Activated T-cell treated with anti-CD3 and anti-CD28 coated beads for 1 hour (primary cell): ENCODE measurements around the gene AGPAT4.
"Not testable (repeated sequence)": the region's sequence is repeated elsewhere in the genome, so short reads cannot be mapped to it uniquely, and the experiment has no call there.

Experiments used
- DNase-seq: peaks from one replicate; pipeline ENCODE4 v3.0.0-alpha.2; 2020; ENCODE audit warnings: low read depth

The AGPAT4 gene

DNA sequence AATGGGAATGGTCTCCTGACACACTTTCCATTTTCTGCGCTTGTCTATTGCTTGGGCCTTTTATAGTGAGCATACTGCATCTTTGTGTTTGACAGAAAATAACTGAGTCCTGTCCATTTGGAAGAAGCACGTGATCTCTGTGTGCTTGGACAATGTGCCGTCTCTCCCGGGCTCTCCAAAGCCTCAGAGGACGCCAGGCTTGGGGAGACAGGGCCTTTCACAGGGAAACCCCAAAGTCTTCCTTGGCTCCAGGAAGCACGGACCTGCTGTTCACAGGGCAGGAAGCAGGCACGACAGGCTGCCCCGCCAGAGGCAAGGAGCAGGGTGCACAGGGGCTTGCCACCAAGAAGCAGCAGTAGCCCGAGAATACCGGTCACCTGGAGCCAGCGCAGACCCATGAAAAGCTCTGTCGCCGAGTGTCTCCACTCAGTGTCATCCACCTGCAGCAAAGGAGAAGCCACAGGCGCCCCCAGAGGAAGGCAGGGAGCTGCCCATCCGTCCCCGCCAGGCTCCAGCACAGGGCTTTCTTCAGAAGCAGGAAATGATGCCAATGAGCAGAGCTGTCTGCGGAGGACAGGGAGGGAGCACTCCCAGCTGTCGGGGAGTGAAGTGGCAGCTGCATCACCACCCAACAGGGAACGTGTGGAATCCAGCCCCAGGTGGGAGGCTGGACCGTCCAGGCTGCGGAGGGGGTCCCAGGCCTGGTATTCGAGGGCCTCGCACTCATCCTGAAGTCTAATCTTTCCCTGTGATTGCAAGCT is 135.1 kb downstream of the AGPAT4 start:
- DNase-seq: no peak

GRCh38 chr6:161137839-161138542 is 135.9 kb downstream of the AGPAT4 start:
- no peak for DNase-seq

DNA sequence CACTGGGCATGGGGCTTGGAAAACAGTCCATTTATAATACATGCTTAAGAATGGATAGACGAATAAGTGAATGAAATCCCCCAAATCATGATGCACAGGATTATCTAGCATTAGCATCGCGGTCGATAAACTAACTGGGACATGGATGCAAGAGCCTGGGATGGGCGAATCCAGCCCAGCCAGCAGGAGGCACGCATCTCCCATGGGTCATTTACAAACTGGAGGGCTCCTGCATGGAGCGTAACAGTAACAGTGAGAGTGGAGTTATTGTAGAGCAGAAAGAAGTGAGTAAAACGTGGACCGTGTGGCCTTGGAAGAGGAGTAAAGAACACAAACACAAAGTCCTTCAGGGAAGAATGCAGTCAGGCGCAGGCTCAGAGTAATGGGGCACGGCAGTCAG is 136.5 kb downstream of the AGPAT4 start:
- no peak for DNase-seq

GRCh38 chr6:161136655-161137054 is 137.2 kb downstream of the AGPAT4 start:
- DNase-seq: no peak

- DNase-seq: no peak
Observed at GRCh38 chr6:161135695-161136591, 137.9 kb downstream of the AGPAT4 start.

DNA sequence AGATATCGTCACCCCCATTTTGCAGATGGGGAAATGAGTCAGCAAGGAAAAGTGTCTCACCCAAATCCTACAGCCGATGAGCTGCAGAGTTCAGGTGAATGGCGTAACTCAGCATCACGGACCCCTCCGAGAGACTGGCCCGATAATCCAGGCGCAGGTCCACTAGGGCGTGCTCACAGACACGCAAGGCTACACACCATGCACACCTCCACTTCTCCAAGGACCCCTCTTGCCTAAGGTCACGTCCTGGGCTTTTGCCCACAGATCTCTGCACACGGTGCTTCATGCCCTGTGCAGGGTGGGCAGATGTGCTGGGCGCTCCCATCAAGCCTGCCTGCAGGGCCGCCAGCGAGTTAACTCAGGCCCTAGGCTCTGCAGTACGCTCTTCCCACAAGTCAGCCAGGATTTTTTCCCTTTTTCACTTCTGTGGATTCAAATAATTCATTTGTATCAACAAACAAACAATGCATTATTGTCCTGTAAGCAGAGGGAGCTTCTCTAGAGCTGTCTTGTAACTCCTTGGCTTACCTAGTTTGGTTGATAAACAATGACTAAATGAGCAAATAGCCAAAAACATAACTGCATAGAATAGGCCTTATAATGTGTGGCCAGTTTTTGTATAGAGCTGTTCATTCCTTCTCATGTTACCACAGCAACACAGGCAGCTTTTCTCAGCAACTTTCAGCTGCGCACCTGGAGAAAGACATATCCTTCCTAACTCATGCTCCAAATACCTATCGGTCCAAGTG is 139.1 kb downstream of the AGPAT4 start:
- DNase-seq: no peak

- no peak for DNase-seq
Observed at GRCh38 chr6:161133963-161134362, 139.9 kb downstream of the AGPAT4 start.

GRCh38 chr6:161132384-161132783 is 141.5 kb downstream of the AGPAT4 start:
- DNase-seq: no peak

- DNase-seq: no peak
Observed at GRCh38 chr6:161130967-161131766, 142.7 kb downstream of the AGPAT4 start.

DNA sequence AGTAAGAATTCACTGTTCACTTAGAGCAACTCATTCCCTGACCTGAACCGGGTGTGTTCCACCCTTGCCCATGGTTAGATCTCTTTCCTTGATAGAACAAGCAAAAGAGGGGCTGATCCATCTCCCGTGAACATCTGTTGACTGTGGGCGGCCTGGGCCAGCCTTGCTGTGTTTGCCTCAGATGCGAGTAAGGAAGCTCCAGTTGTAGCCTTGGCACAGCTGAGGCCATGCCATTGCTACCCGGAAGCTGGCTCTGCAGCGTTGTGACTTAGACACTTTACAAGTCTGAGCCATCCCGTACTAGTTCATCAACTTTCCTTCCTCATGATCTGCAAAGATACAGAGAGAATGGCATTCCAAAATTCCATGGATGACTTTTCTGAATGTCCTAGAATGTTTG is 143.3 kb downstream of the AGPAT4 start:
- no peak for DNase-seq

- no peak for DNase-seq
Observed at GRCh38 chr6:161128680-161129196, 145.1 kb downstream of the AGPAT4 start.

GRCh38 chr6:161128230-161128629 is 145.6 kb downstream of the AGPAT4 start:
- no peak for DNase-seq

- DNase-seq: no peak
Observed at GRCh38 chr6:161127071-161127740, 146.7 kb downstream of the AGPAT4 start.

DNA sequence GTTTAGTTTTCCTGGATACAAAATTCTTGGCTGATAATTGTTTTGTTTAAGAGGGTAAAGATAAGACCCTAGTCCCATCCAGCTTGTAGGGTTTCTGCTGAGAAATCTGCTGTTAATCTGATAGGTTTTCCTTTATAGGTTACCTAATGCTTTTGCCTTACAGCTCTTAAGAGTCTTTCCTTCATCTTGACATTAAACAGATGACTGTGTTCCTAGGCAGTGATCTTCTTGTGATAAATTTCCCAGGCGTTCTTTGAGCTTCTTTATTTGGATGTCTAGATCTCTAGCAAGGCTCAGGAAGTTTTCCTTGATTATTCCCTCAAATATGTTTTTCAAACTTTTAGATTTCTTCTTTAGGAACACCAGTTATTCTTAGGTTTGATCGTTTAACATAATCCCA is 148.3 kb downstream of the AGPAT4 start:
- DNase-seq: no peak

DNA sequence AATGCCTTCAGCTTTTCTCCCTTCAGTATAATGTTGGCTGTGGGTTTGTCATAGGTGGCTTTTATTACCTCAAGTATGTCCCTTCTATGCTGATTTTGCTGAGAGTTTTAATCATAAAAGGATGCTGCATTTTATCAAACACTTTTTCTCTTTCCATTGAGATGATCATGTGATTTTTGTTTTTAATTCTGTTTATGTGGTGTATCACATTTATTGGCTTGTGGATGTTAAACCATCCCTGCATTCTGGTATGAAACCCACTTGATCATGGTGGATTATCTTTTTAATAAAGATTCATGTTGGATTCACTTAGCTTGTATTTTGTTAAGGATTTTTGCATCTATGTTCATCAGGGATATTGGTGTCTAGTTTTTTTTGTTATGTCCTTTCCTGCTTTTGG is 150.5 kb downstream of the AGPAT4 start:
- not testable (repeated sequence) for DNase-seq

DNA sequence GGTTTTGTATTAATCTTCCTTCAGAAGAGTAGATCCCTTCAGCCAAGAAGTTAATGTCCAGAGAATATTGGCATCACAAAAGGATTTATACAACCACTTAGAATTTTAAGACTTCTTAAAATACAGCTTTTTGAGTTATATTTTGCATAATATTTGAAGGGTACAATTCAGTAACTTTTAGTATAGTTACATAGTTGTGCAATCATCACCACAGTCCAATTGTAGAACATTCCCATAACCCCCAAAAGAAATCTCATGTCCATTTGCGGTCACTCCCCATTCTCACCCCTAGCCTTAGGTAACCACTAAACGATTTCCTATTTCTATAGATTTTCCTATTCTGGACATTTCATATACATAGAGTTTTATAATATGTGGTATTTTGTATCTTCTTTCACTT is 155.9 kb downstream of the AGPAT4 start:
- DNase-seq: no peak

GRCh38 chr6:161117308-161117707 is 156.6 kb downstream of the AGPAT4 start:
- no peak for DNase-seq

- DNase-seq: no peak
Observed at GRCh38 chr6:161116554-161116953, 157.3 kb downstream of the AGPAT4 start.

DNA sequence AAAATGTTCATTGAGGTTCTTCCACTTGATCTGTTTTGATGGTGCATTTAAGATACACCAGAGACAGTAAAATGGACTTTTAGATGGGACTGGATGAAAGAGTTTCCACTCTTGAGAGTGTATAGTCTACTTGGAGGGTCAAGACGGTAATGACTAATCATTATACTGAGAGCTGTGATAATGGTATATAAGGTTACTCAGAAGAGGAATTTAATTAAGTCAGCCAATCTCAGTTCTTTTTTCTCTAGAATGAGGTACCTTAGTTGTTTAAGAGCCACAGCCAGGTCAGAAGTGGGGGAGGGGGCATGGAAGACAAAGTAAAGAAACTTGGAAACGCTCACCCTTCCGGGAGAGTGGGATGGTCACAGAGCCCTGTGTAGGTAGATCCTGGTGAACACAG is 158.4 kb downstream of the AGPAT4 start:
- no peak for DNase-seq

GRCh38 chr6:161111261-161111660 is 162.6 kb downstream of the AGPAT4 start:
- DNase-seq: no peak
